ENCODE results near the gene ZNF407.

- TF ChIP-seq CTCF (IDR thresholded peaks at IDR 0.05; ENCODE audit: low read length), result no peak
- no peak for TF ChIP-seq EZH2 (optimal IDR thresholded peaks at IDR 0.05; ENCODE audit: low read depth, low read length)
- TF ChIP-seq EZH2phosphoT487 (IDR thresholded peaks at IDR 0.05; ENCODE audit: low read length), result no peak
Observed at GRCh38 chr18:75003039-75003438, 405.4 kb downstream of the ZNF407 start.

All from MM.1S (cell line).